Loucy (cell line): ENCODE results near the gene H1-8.
"Not testable (repeated sequence)": the region's sequence is repeated elsewhere in the genome, so short reads cannot be mapped to it uniquely, and the experiment has no call there.

ENCODE experiments used
- H2AFZ ChIP-seq: fragments of 200-600 bp; sonication (generic); 2 replicates; pipeline ENCODE4 v1.6.0; 2016; ENCODE audit warnings: antibody characterized with exemption, mild to moderate bottlenecking, low read length, moderate library complexity
- H3F3A ChIP-seq: fragments of 200-600 bp; 2 replicates; pipeline ENCODE4 v1.6.0; 2016; ENCODE audit warnings: antibody characterized with exemption, low read depth, mild to moderate bottlenecking
- H3K27me3 ChIP-seq: fragments of 200-600 bp; sonication (generic); 2 replicates; pipeline ENCODE4 v1.6.1; 2014; ENCODE audit warnings: low read length, mild to moderate bottlenecking; ENCODE audit not compliant: insufficient read depth, poor library complexity, severe bottlenecking
- H3K36me3 ChIP-seq: fragments of 200-600 bp; sonication (generic); 2 replicates; pipeline ENCODE4 v1.6.1; 2016; ENCODE audit warnings: low read length; ENCODE audit not compliant: insufficient read depth
- H3K4me1 ChIP-seq: fragments of 200-600 bp; sonication (generic); 2 replicates; pipeline ENCODE4 v1.5.1; 2014; ENCODE audit warnings: low read length, mild to moderate bottlenecking; ENCODE audit not compliant: insufficient read depth, poor library complexity, severe bottlenecking
- H3K4me2 ChIP-seq: fragments of 200-600 bp; sonication (generic); 2 replicates; pipeline ENCODE4 v1.6.0; 2014; ENCODE audit warnings: antibody characterized with exemption, low read length, low read depth, mild to moderate bottlenecking; ENCODE audit not compliant: poor library complexity, severe bottlenecking
- H3K4me3 ChIP-seq: fragments of 200-600 bp; sonication (generic); 2 replicates; pipeline ENCODE4 v1.5.1; 2014; ENCODE audit warnings: low read length, mild to moderate bottlenecking, mixed read lengths; ENCODE audit not compliant: poor library complexity, severe bottlenecking
- H3K79me2 ChIP-seq: fragments of 200-600 bp; sonication (generic); 2 replicates; pipeline ENCODE4 v1.6.1; 2014; ENCODE audit warnings: low read length; ENCODE audit not compliant: insufficient read depth
- H3K9ac ChIP-seq: fragments of 200-600 bp; sonication (generic); 2 replicates; pipeline ENCODE4 v1.6.0; 2014; ENCODE audit warnings: mild to moderate bottlenecking, low read depth, low read length, moderate library complexity; ENCODE audit not compliant: poor library complexity, severe bottlenecking
- H3K9me2 ChIP-seq: fragments of 200-600 bp; sonication (generic); replicated peaks from 2 replicates; pipeline ENCODE4 v1.6.1; 2016; ENCODE audit warnings: low read depth, low read length, mixed read lengths
- H3K9me3 ChIP-seq: fragments of 200-600 bp; sonication (generic); 2 replicates; pipeline ENCODE4 v1.6.1; 2014; ENCODE audit warnings: mild to moderate bottlenecking, antibody characterized with exemption, low read length, low read depth; ENCODE audit not compliant: insufficient read depth
- H4K20me1 ChIP-seq: fragments of 200-600 bp; sonication (generic); 2 replicates; pipeline ENCODE4 v1.6.0; 2014; ENCODE audit warnings: antibody characterized with exemption, low read length, mild to moderate bottlenecking; ENCODE audit not compliant: insufficient read depth, poor library complexity, severe bottlenecking
- EZH2phosphoT487 ChIP-seq: fragments of 200-600 bp; IDR thresholded peaks from 2 replicates; pipeline ENCODE4 v1.6.1; 2018; ENCODE audit warnings: antibody characterized with exemption, mild to moderate bottlenecking, moderate library complexity, borderline replicate concordance
- TF ChIP-seq, protein P1 (sequence below): fragments of 200-600 bp; sonication (generic); conservative IDR thresholded peaks from 2 replicates; pipeline ENCODE4 v1.5.1; 2014; ENCODE audit warnings: mild to moderate bottlenecking, antibody characterized with exemption, low read length

The H1-8 gene

DNA sequence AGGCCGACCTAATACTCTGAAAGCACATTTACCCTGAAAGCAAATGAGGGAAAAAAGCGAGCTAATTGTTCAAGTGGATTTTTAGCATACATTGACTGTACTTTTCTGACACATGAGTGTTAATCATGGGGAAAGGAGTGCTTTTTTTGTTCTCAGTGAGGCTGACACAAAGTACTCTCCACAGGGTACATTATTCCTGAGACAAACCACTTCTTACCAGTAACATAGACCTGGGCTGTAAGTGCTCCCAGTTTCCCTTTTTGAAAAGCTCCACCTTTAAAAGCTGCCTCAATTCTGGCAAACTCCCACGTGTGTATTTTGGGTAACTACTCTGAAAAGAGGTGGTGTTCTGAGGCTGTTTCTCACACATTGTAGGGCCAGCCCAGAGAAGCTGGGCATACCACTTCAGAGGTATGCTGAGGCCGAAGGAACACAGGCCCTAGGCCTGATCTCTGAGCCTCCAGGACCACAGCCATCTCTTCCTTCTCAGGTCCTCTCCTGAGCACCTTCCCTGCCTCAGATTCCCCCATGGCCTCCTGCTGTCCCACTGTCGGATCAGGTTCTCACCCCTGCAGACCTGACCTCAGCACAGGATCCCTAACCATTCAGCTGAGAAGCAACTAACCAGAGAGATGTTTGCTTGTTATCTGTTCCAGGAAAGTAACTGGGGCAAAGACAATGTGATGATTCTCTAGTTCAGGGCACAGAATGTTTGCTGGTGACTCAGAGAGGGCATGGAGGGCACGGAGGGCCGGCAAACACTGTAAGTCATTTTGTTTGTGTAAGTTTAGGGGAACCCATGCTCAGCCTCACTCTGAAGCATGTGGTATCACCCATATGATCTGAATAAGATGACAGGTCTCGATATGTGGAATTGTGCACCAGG lies 44.1 kb upstream of the H1-8 start:
- H3K4me2 ChIP-seq, H3K9me2 ChIP-seq, H3K9me3 ChIP-seq: not testable (repeated sequence)

DNA sequence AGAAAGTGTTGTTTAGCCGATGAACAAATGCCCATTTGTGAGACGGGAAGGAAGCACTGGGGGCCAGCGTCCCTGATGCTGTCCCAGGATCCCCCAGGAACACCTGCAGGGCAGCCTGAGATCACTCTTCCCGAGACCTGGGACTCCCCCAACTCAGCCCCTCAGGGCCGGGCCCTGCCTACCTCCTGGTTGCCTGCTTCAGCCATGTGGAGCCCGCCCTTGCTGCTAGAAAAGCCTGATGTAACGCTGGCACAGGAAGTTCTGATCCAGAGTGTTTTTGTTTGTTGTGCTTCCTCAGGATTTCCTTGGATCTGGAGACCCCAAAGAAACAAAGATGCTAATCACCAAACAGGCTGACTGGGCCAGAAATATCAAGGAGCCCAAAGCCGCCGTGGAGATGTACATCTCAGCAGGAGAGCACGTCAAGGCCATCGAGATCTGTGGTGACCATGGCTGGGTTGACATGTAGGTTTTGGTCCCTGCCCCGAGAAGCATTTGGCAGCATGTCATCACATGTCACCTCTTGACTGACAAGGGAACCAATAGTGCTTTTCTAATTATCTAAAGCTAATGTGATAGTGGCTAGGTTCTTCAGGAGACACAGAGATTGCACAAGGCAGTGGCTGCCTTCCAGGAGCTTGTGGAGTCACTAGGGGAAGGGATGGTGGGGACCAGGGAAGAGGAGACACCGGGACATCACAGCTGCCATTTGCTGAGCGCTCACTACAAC lies 43.2 kb upstream of the H1-8 start:
- H3F3A ChIP-seq, H3K9ac ChIP-seq, H3K36me3 ChIP-seq, H3K9me3 ChIP-seq, H3K4me1 ChIP-seq, H3K79me2 ChIP-seq, H4K20me1 ChIP-seq, H3K9me2 ChIP-seq, H2AFZ ChIP-seq, H3K4me2 ChIP-seq, H3K4me3 ChIP-seq, H3K27me3 ChIP-seq: not testable (repeated sequence)

More for the DNA sequence above, 44.1 kb upstream of the H1-8 start:
- H3K27me3 ChIP-seq, H3K36me3 ChIP-seq, H3K9ac ChIP-seq, H3K4me3 ChIP-seq, H3K79me2 ChIP-seq, H3F3A ChIP-seq, H4K20me1 ChIP-seq, H2AFZ ChIP-seq, H3K4me1 ChIP-seq: not testable (repeated sequence)

DNA sequence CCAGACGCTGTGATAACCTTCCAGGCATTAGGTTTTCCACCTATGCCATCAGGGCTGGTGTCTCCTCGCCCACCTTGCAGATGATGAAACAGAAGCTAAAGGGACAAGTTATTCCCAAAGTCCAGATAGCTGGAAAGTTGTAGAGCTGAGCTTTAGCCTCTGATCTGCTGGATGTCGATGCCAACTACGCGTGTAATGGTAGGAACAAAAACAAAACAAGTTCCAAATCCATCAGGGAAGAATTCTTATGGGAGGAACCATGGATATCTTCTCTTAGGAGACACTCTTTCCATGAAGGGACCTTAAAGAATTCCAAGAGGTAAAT lies 42.7 kb upstream of the H1-8 start:
- H3K36me3 ChIP-seq = no peaks in the 10 kb centered on the region; the same call in 1 of the 2 replicates

DNA sequence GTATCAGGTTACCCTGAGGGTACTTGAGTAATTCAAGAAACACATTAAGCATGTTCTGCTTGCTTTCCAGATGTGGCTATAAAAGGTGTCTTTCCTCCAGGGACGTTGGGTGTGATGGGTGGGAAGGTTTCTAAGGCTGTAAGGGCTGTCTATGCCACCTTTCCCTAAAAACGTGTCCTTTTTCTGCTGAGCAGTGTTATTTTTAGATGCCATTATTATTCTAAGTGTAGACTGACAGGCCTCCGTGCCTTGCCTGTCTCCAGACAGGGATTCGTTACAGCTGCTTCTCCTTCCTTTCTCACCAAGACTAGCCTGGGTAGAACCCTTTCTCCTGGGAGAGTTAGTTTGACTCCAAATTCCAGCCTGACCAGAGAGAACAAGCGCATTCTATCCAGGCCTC lies 41.3 kb upstream of the H1-8 start:
- H3K27me3 ChIP-seq = no peaks in the 10 kb centered on the region
- no peak for TF ChIP-seq EZH2phosphoT487
- TF ChIP-seq, protein P1, sequence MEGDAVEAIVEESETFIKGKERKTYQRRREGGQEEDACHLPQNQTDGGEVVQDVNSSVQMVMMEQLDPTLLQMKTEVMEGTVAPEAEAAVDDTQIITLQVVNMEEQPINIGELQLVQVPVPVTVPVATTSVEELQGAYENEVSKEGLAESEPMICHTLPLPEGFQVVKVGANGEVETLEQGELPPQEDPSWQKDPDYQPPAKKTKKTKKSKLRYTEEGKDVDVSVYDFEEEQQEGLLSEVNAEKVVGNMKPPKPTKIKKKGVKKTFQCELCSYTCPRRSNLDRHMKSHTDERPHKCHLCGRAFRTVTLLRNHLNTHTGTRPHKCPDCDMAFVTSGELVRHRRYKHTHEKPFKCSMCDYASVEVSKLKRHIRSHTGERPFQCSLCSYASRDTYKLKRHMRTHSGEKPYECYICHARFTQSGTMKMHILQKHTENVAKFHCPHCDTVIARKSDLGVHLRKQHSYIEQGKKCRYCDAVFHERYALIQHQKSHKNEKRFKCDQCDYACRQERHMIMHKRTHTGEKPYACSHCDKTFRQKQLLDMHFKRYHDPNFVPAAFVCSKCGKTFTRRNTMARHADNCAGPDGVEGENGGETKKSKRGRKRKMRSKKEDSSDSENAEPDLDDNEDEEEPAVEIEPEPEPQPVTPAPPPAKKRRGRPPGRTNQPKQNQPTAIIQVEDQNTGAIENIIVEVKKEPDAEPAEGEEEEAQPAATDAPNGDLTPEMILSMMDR = no peak
- no peaks in the 10 kb centered on the region for H4K20me1 ChIP-seq
- no peaks in the 10 kb centered on the region for H3K9me3 ChIP-seq
- no peak overlapping the region for H3K4me3 ChIP-seq
- H3K4me2 ChIP-seq = no peak overlapping the region
- H2AFZ ChIP-seq = no peak overlapping the region
- no peaks in the 10 kb centered on the region for H3F3A ChIP-seq
- no peaks in the 10 kb centered on the region for H3K4me1 ChIP-seq
- no peak overlapping the region for H3K9ac ChIP-seq
- H3K9me2 ChIP-seq = no peaks in the 10 kb centered on the region
- H3K36me3 ChIP-seq = no peaks in the 10 kb centered on the region; the same call in 1 of the 2 replicates
- no peaks in the 10 kb centered on the region for H3K79me2 ChIP-seq

More for the DNA sequence above, 42.7 kb upstream of the H1-8 start:
- Histone ChIP-seq H4K20me1 (no peaks in the 10 kb centered on the region), H3K9ac (no peak overlapping the region), H3F3A (no peaks in the 10 kb centered on the region), H3K9me3 (no peaks in the 10 kb centered on the region), H3K9me2 (no peaks in the 10 kb centered on the region), H3K27me3 (no peaks in the 10 kb centered on the region), H3K4me2 (no peak overlapping the region), H3K79me2 (no peaks in the 10 kb centered on the region), H3K4me3 (no peak overlapping the region), H2AFZ (no peak overlapping the region), H3K4me1 (no peaks in the 10 kb centered on the region)
- TF ChIP-seq, protein P1 = no peak
- TF ChIP-seq EZH2phosphoT487 = no peak
